HUES6 (cell line): ENCODE results near the gene FAM90A1.
"Not testable (repeated sequence)": the region's sequence is repeated elsewhere in the genome, so short reads cannot be mapped to it uniquely, and the experiment has no call there.

Experiments
- H3K27ac ChIP-seq: 2 replicates; pipeline ENCODE4 v1.7.0; 2013; ENCODE audit warnings: low read depth, mild to moderate bottlenecking, low read length, inconsistent platforms
- H3K27me3 ChIP-seq: 2 replicates; pipeline ENCODE4 v1.6.1; 2013; ENCODE audit warnings: low read length; ENCODE audit not compliant: control insufficient read depth, insufficient read depth
- H3K36me3 ChIP-seq: 2 replicates; pipeline ENCODE4 v1.6.1; 2013; ENCODE audit warnings: low read length; ENCODE audit not compliant: control insufficient read depth, insufficient read depth
- H3K4me1 ChIP-seq: 2 replicates; pipeline ENCODE4 v1.6.1; 2013; ENCODE audit warnings: low read length; ENCODE audit not compliant: control insufficient read depth, insufficient read depth
- H3K4me3 ChIP-seq: 2 replicates; pipeline ENCODE4 v1.5.1; 2013; ENCODE audit warnings: low read depth, low read length
- H3K9ac ChIP-seq: one replicate; pipeline ENCODE4 v1.6.1; 2013; ENCODE audit warnings: mild to moderate bottlenecking, low read length
- H3K9me3 ChIP-seq: 2 replicates; pipeline ENCODE4 v1.6.1; 2013; ENCODE audit warnings: low read depth, low read length; ENCODE audit not compliant: control insufficient read depth, insufficient read depth

Gene FAM90A1

GRCh38 chr12:8231049-8231448, 3.6 kb upstream of the FAM90A1 start:
- H3K27ac ChIP-seq, H3K27me3 ChIP-seq, H3K4me3 ChIP-seq: not testable (repeated sequence)

DNA sequence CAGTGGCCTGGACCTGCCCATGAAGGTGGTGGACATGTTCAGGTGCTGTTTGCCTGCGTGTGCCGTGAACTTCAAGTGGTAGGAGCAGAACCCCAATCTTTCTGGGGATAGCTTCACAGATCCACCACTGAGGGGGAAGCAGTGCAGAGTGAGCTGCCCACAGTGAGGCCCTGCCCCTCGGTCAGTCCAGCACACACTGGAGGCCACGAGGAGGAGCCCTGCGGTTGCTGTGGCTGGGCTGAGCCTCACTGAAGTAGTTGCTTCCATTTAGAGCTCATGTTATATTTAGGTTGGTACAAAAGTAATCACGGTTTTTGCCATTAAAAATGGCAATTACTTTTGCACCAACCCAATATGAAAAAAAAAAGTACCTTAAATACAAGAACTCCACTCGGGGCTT, 2.1 kb upstream of the FAM90A1 start:
- H3K4me3 ChIP-seq, H3K36me3 ChIP-seq, H3K9ac ChIP-seq, H3K27ac ChIP-seq, H3K27me3 ChIP-seq, H3K9me3 ChIP-seq, H3K4me1 ChIP-seq: not testable (repeated sequence)

More at GRCh38 chr12:8231049-8231448, 3.6 kb upstream of the FAM90A1 start:
- H3K9ac ChIP-seq, H3K9me3 ChIP-seq, H3K4me1 ChIP-seq, H3K36me3 ChIP-seq: not testable (repeated sequence)

DNA sequence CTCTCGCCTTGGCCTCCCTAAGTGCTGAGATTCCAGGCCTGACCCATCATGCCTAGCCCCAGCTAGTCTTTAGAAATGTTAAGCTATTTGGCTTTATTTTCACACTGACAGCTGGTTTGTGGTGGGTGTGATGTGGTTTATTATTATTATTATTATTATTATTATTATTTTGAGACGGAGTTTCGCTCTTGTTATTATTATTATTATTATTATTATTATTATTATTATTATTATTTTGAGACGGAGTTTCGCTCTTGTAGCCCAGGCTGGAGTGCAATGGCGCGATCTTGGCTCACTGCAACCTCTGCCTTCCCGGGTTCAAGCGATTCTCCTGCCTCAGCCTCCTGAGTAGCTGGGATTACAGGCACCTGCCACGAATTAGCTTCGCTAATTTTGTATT, 1.2 kb upstream of the FAM90A1 start:
- H3K4me1 ChIP-seq, H3K27me3 ChIP-seq, H3K9ac ChIP-seq, H3K27ac ChIP-seq, H3K36me3 ChIP-seq, H3K9me3 ChIP-seq, H3K4me3 ChIP-seq: not testable (repeated sequence)

- not testable (repeated sequence) for H3K4me3 ChIP-seq, H3K27me3 ChIP-seq, H3K36me3 ChIP-seq, H3K9ac ChIP-seq, H3K27ac ChIP-seq, H3K4me1 ChIP-seq, H3K9me3 ChIP-seq
Observed at GRCh38 chr12:8227732-8228077, 287 bp upstream of the FAM90A1 start.

DNA sequence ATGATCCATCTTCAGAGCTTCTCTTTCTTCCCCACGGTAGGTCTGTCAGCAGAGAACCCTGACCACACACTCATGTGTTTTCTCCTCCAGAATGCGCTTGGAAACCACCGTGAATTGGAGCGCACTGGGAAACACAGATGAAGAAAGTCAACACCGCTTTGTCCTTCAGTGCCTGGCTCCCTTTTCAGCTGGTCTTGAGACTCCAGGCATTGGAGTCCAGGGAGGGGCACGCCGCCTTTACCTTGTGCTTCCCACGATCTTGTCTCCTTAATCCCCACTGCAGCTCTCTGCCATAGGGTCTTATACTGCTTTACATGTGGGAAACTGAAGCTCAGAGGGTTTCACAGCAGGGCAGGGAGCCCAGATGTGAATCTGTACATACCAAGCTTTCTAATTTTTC, 1.1 kb downstream of the FAM90A1 start:
- no peak overlapping the region for H3K9ac ChIP-seq
- no peaks in the 10 kb centered on the region for H3K27me3 ChIP-seq
- no peaks in the 10 kb centered on the region for H3K9me3 ChIP-seq
- no peaks in the 10 kb centered on the region for H3K36me3 ChIP-seq
- H3K4me3 ChIP-seq, result no peak overlapping the region
- peaks cover 5% of the 10 kb centered on the region; the same call in 1 of the 2 replicates for H3K4me1 ChIP-seq
- H3K27ac ChIP-seq, result no peak overlapping the region

GRCh38 chr12:8224782-8225181, 2.6 kb downstream of the FAM90A1 start:
- not testable (repeated sequence) for H3K9ac ChIP-seq, H3K27me3 ChIP-seq, H3K36me3 ChIP-seq, H3K4me1 ChIP-seq, H3K9me3 ChIP-seq, H3K27ac ChIP-seq, H3K4me3 ChIP-seq

GRCh38 chr12:8223646-8224045, 3.8 kb downstream of the FAM90A1 start:
- not testable (repeated sequence) for H3K27me3 ChIP-seq

GRCh38 chr12:8222303-8222702, 5.1 kb downstream of the FAM90A1 start:
- not testable (repeated sequence) for H3K9ac ChIP-seq

More at GRCh38 chr12:8223646-8224045, 3.8 kb downstream of the FAM90A1 start:
- H3K4me3 ChIP-seq, H3K4me1 ChIP-seq, H3K9me3 ChIP-seq, H3K27ac ChIP-seq, H3K9ac ChIP-seq, H3K36me3 ChIP-seq: not testable (repeated sequence)

DNA sequence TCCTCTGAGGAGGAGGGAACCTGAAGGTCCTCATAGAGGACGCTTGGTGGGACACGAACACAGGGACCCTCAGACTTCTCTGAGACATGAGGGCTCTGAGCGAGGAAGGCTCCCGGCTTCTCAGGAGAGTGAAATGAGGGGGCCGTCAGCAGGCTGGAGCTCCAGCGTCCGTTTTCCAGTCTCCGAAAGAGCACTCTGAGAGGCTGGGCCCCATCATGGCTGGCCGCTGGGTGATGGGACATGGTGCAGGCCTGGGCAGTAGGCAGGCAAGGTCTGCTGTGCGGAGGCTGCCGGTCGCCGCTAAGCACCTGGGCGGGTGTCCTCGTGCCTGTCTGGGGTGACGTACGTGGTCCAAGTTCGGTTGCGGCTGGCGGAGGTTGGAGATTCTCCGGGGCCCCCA, 5.6 kb downstream of the FAM90A1 start:
- H3K36me3 ChIP-seq, H3K4me1 ChIP-seq, H3K27me3 ChIP-seq, H3K4me3 ChIP-seq, H3K9me3 ChIP-seq, H3K9ac ChIP-seq, H3K27ac ChIP-seq: not testable (repeated sequence)

More at GRCh38 chr12:8222303-8222702, 5.1 kb downstream of the FAM90A1 start:
- not testable (repeated sequence) for H3K4me1 ChIP-seq, H3K27ac ChIP-seq, H3K4me3 ChIP-seq, H3K9me3 ChIP-seq, H3K27me3 ChIP-seq, H3K36me3 ChIP-seq

DNA sequence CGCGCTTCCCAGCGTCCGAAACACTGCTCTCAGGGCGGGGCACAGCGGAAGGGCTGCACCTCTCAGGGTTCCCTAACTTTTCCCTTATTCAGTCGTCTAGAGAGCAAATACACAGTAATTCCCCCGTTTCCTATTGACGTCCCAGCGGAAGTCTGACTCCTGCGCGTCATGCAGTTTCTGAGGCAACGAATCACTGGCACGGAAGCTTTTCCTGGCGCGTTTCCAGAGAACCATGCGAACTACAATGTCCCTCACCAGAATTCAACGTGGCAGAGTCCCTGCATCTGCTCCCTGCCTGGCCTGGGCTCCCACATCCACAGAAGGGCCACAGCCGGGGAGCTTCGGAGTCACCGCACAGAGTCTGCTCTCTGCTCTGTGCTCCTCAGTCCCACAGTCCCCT, 6.0 kb downstream of the FAM90A1 start:
- H3K9ac ChIP-seq, H3K4me3 ChIP-seq, H3K4me1 ChIP-seq, H3K9me3 ChIP-seq, H3K36me3 ChIP-seq, H3K27ac ChIP-seq, H3K27me3 ChIP-seq: not testable (repeated sequence)

GRCh38 chr12:8218711-8219382, 8.6 kb downstream of the FAM90A1 start:
- not testable (repeated sequence) for H3K4me3 ChIP-seq, H3K27me3 ChIP-seq, H3K36me3 ChIP-seq, H3K27ac ChIP-seq, H3K9ac ChIP-seq, H3K9me3 ChIP-seq, H3K4me1 ChIP-seq

DNA sequence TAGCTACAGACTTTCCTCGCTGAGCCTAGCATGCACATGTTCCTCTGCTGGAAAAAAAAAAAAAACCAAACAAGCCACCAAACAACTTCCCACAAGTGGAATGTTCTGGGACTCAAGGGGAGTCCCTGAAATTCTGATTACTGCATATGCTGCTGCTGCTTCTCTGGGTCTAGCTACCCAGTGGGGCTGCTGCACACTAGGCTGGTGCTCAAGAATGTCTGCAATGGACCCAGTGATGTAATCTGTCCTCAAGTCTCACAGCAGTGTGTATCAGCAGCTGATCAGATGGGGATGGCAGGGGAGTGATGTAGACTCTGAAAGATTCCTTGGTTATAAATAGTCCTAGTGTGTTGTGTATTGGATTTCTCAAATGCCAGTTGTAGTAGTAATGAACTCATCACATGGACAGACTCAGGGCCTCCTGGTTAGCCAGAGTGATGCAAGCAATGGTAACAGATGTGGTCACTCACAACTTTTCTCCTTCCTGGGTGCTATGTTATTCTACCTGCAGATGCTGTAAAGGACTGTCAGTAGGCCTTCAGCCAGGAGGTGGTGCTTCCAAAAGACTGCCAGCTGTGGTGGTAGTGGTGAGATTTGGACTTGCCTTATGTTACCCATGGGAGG, 29.6 kb downstream of the FAM90A1 start:
- H3K36me3 ChIP-seq, H3K4me3 ChIP-seq, H3K4me1 ChIP-seq, H3K9me3 ChIP-seq, H3K27me3 ChIP-seq, H3K9ac ChIP-seq, H3K27ac ChIP-seq: not testable (repeated sequence)
